HG03469 (cell line): ENCODE measurements around the gene PTPN5.

ENCODE experiments used
- ATAC-seq: cut with Tn5 transposase; IDR thresholded peaks from one replicate; pipeline ENCODE4 v1.9.1; 2021; ENCODE audit warnings: mild to moderate bottlenecking, moderate library complexity, moderate number of reproducible peaks; ENCODE audit not compliant: unreplicated experiment

Gene PTPN5

GRCh38 chr11:18713646-18714442, 77.8 kb downstream of the PTPN5 start:
- no peak for ATAC-seq

- ATAC-seq, result no peak
Measured at GRCh38 chr11:18710545-18710944, 81.1 kb downstream of the PTPN5 start.

- ATAC-seq, result no peak
Measured at GRCh38 chr11:18709414-18709813, 82.2 kb downstream of the PTPN5 start.

GRCh38 chr11:18707811-18708340, 83.7 kb downstream of the PTPN5 start:
- no peak for ATAC-seq

- peak; percentile 46 for ATAC-seq
Measured at GRCh38 chr11:18706330-18707243, 85.0 kb downstream of the PTPN5 start.

- ATAC-seq, result no peak
Measured at GRCh38 chr11:18705651-18706281, 85.8 kb downstream of the PTPN5 start.

GRCh38 chr11:18704698-18705097, 86.9 kb downstream of the PTPN5 start:
- no peak for ATAC-seq

GRCh38 chr11:18704045-18704645, 87.5 kb downstream of the PTPN5 start:
- ATAC-seq, result no peak

GRCh38 chr11:18703001-18703763, 88.4 kb downstream of the PTPN5 start:
- no peak for ATAC-seq

- ATAC-seq, result no peak
Measured at GRCh38 chr11:18701614-18702216, 89.9 kb downstream of the PTPN5 start.

GRCh38 chr11:18700872-18701271, 90.7 kb downstream of the PTPN5 start:
- ATAC-seq, result no peak

- ATAC-seq, result no peak
Measured at GRCh38 chr11:18700375-18700774, 91.2 kb downstream of the PTPN5 start.

GRCh38 chr11:18699848-18700261, 91.7 kb downstream of the PTPN5 start:
- no peak for ATAC-seq

- no peak for ATAC-seq
Measured at GRCh38 chr11:18699269-18699596, 92.4 kb downstream of the PTPN5 start.

- ATAC-seq, result peak; percentile 87
Measured at GRCh38 chr11:18698341-18699268, 93.0 kb downstream of the PTPN5 start, which contains the start of gene TMEM86A. TSS of gene TMEM86A (plus strand) at chr11:18698779. CDS start at chr11:18698887, 108 bp downstream.

GRCh38 chr11:18697576-18697975, 94.0 kb downstream of the PTPN5 start:
- ATAC-seq, result no peak

- ATAC-seq, result no peak
Measured at GRCh38 chr11:18696638-18697225, 94.9 kb downstream of the PTPN5 start.
